Duodenal mucosa (tissue), 2 donors: ENCODE results near the gene TM9SF1.
"Not testable (repeated sequence)": the region's sequence is repeated elsewhere in the genome, so short reads cannot be mapped to it uniquely, and the experiment has no call there.

Experiments used
- H3K27ac ChIP-seq: one replicate; pipeline ENCODE4 v1.7.0; 2013; ENCODE audit warnings: low read depth, low read length
- H3K27me3 ChIP-seq, 2 donors: one replicate each; pipeline ENCODE4 v1.7.0; 2013; ENCODE audit warnings: low read length in 2 of 2, control low read depth in 1 of 2; ENCODE audit not compliant: insufficient read depth in 2 of 2, control insufficient read depth in 1 of 2
- H3K36me3 ChIP-seq, 2 donors: one replicate each; pipeline ENCODE4 v1.7.0; 2013; ENCODE audit warnings: low read length in 2 of 2, control low read depth in 1 of 2; ENCODE audit not compliant: insufficient read depth in 2 of 2, control insufficient read depth in 1 of 2
- H3K4me1 ChIP-seq, 2 donors: one replicate each; pipeline ENCODE4 v1.7.0; 2013; ENCODE audit warnings: low read length in 2 of 2, control low read depth in 1 of 2; ENCODE audit not compliant: insufficient read depth in 2 of 2, control insufficient read depth in 1 of 2
- H3K4me3 ChIP-seq, 2 donors: one replicate each; pipeline ENCODE4 v1.7.0; 2013; ENCODE audit warnings: low read length in 2 of 2, low read depth in 1 of 2
- H3K9ac ChIP-seq, 2 donors: one replicate each; pipeline ENCODE4 v1.7.0; 2013; ENCODE audit warnings: low read length in 2 of 2, low read depth in 1 of 2
- H3K9me3 ChIP-seq, 2 donors: one replicate each; pipeline ENCODE4 v1.7.0; 2013; ENCODE audit warnings: low read length in 2 of 2, control low read depth in 1 of 2; ENCODE audit not compliant: control insufficient read depth in 1 of 2

The TM9SF1 gene

GRCh38 chr14:24224618-24225071 lies 29.4 kb upstream of the TM9SF1 start:
- no peak overlapping the region for H3K9ac ChIP-seq
- no peaks in the 10 kb centered on the region for H3K36me3 ChIP-seq
- no peaks in the 10 kb centered on the region for H3K9me3 ChIP-seq
- H3K4me3 ChIP-seq, result no peak overlapping the region
- no peaks in the 10 kb centered on the region for H3K4me1 ChIP-seq
- no peaks in the 10 kb centered on the region for H3K27me3 ChIP-seq
- no peak overlapping the region for H3K27ac ChIP-seq

DNA sequence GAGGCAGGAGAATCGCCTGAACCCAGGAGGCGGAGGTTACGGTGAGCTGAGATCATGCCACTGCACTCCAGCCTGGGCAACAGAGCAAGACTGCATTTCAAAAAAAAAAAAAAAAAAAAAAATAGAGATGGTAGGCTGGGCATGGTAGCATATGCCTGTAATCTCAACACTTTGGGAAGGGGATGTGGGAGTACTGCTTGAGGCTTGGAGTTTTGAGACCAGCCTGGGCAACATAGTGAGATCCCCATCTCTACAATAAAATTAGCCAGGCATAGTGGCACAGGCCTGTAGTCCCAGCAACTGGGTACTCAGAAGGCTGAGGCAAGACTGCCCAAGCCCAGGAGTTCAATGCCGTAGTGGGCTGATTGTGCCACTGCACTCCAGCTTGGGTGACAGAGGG lies 27.7 kb upstream of the TM9SF1 start:
- not testable (repeated sequence) for H3K4me1 ChIP-seq, H3K9me3 ChIP-seq, H3K9ac ChIP-seq, H3K27ac ChIP-seq, H3K27me3 ChIP-seq, H3K4me3 ChIP-seq, H3K36me3 ChIP-seq

- H3K27me3 ChIP-seq, result no peaks in the 10 kb centered on the region
- H3K36me3 ChIP-seq, result peaks cover 0 to 12% of the 10 kb centered on the region in 2 donors
- no peaks in the 10 kb centered on the region for H3K9me3 ChIP-seq
- H3K4me3 ChIP-seq, result no peak overlapping the region
- H3K9ac ChIP-seq, result no peak overlapping the region
- H3K4me1 ChIP-seq, result peaks cover 5 to 8% of the 10 kb centered on the region in 2 donors
- H3K27ac ChIP-seq, result no peak overlapping the region
Measured at GRCh38 chr14:24219521-24219920, 24.3 kb upstream of the TM9SF1 start.

- Histone ChIP-seq H3K9me3 (no peaks in the 10 kb centered on the region), H3K9ac (no peak overlapping the region), H3K4me1 (peaks cover 9 to 12% of the 10 kb centered on the region in 2 donors), H3K27ac (no peak overlapping the region), H3K36me3 (peaks cover 0 to 12% of the 10 kb centered on the region in 2 donors), H3K27me3 (no peaks in the 10 kb centered on the region), H3K4me3 (no peak overlapping the region)
Measured at GRCh38 chr14:24219080-24219479, 23.8 kb upstream of the TM9SF1 start.

- Histone ChIP-seq H3K4me1 (peaks cover 16 to 21% of the 10 kb centered on the region in 2 donors), H3K36me3 (peaks cover 0 to 12% of the 10 kb centered on the region in 2 donors)
- not testable (repeated sequence) for H3K9me3 ChIP-seq, H3K9ac ChIP-seq, H3K4me3 ChIP-seq, H3K27me3 ChIP-seq, H3K27ac ChIP-seq
Measured at GRCh38 chr14:24216876-24217275, 21.6 kb upstream of the TM9SF1 start.

DNA sequence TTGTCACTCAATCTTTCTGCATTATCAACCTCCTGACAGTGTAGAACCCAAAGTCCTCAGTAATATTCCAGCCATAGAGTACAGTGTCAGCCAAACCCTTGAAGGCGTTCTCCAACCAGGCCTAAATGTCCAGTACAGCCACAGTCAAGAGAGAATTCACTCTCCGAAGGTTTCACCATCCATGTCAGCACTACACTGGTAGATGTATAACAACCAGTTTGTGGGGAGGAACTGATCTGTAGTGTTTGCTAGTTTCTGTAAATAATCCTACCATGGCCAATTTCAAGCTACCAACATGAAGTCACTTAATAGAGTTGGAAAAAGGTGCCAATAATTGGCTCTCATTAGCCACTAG lies 21.1 kb upstream of the TM9SF1 start:
- peaks cover 0 to 17% of the 10 kb centered on the region in 2 donors for H3K36me3 ChIP-seq
- H3K4me3 ChIP-seq, result peak overlapping the region; percentile 84 to 96
- no peak overlapping the region for H3K27ac ChIP-seq
- H3K9ac ChIP-seq, result peak overlapping the region in 1 of 2 donors; percentile 34
- no peaks in the 10 kb centered on the region for H3K9me3 ChIP-seq
- H3K4me1 ChIP-seq, result peaks cover 16 to 21% of the 10 kb centered on the region in 2 donors
- no peaks in the 10 kb centered on the region for H3K27me3 ChIP-seq

- Histone ChIP-seq H3K4me3 (peak within 1 kb of the TSS; percentile 84 to 96), H3K27me3 (no peaks in the 10 kb centered on the region), H3K27ac (peak within 1 kb of the TSS; percentile 74), H3K9ac (peak within 1 kb of the TSS; percentile 83 to 99), H3K4me1 (peaks cover 16 to 21% of the 10 kb centered on the region in 2 donors), H3K36me3 (peaks cover under 1 to 20% of the 10 kb centered on the region in 2 donors), H3K9me3 (no peaks in the 10 kb centered on the region)
Measured at GRCh38 chr14:24215495-24216344, 20.5 kb upstream of the TM9SF1 start, which contains the start of gene MDP1. TSS of gene MDP1 (minus strand) at chr14:24216066. CDS start at chr14:24215955, 111 bp downstream.

GRCh38 chr14:24213866-24214662 lies 18.8 kb upstream of the TM9SF1 start:
- H3K27ac ChIP-seq, result peak overlapping the region; percentile 97
- peaks cover 16 to 21% of the 10 kb centered on the region in 2 donors for H3K4me1 ChIP-seq
- no peaks in the 10 kb centered on the region for H3K27me3 ChIP-seq
- peaks cover 13 to 37% of the 10 kb centered on the region in 2 donors for H3K36me3 ChIP-seq
- H3K9me3 ChIP-seq, result no peaks in the 10 kb centered on the region
- H3K9ac ChIP-seq, result peak overlapping the region; percentile 90 to 95
- H3K4me3 ChIP-seq, result peak overlapping the region; percentile 78 to 93

DNA sequence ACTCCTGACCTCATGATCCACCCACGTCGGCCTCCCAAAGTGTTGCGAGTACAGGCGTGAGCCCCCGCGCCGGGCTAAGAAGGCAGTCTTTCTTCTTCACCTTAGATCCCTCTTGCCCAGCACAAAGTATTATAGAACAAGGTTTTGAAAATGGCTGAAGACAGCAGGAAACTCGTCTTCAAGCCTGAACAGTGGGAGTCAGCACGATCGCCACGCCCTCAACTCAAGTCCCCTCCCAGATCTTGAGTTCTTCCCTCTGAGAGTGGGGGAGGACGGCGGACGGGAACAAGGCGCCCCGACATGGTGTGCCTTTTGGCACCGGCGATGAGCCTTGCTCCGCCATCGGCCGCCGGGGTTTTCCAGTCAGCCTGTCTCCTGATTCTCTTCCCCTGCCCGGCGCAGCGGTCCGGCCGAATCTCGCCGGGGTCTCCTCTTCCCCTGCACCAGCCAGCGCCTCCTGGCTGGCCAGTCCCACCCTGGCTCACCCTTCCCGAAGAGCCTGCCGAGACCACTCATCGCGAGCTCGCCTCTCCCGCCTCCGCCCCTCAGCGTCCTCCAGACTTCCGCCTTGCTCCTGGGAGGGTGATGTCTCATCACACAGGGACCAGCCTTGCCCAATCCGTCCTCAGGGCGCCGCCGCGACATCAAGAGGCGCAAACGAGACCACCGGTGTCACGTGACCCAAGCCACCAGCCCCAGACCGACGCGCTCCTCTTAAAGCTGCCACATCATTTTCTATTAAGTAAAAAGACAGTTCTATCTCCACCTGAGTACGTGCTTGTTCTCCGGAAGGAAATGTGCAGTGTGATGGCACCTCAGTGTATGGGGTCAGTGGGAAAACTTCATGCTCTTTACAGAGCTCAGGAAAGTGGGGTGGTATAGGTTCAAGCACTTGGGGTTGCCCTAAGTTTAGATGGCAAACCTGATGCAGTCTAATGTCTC lies 18.0 kb upstream of the TM9SF1 start, which contains the start of gene CHMP4A:
Gene CHMP4A, minus strand, starts transcription at position 565 of the 942 bp plus-strand sequence. Its CDS starts 49 bp downstream, at position 516.
- Histone ChIP-seq H3K4me1 (peaks cover 16 to 21% of the 10 kb centered on the region in 2 donors), H3K9ac (peak within 1 kb of the TSS; percentile 90 to 95), H3K27me3 (no peaks in the 10 kb centered on the region), H3K36me3 (peaks cover 16 to 42% of the 10 kb centered on the region in 2 donors), H3K4me3 (peak within 1 kb of the TSS; percentile 78 to 93), H3K27ac (peak within 1 kb of the TSS; percentile 97), H3K9me3 (no peaks in the 10 kb centered on the region)
